HG03571 (cell line): ENCODE data around the gene FABP1.

Experiments used
- ATAC-seq: cut with Tn5 transposase; IDR thresholded peaks from one replicate; pipeline ENCODE4 v1.9.1; 2021; ENCODE audit not compliant: unreplicated experiment

Gene FABP1

GRCh38 chr2:88139203-88139702 is 11.4 kb upstream of the FABP1 start:
- ATAC-seq: no peak

- ATAC-seq: no peak
Measured at GRCh38 chr2:88137833-88138232, 10.0 kb upstream of the FABP1 start.

GRCh38 chr2:88136817-88137216 is 9.0 kb upstream of the FABP1 start:
- no peak for ATAC-seq

GRCh38 chr2:88133875-88134274 is 6.0 kb upstream of the FABP1 start:
- no peak for ATAC-seq

GRCh38 chr2:88131999-88132368 is 4.1 kb upstream of the FABP1 start:
- ATAC-seq: no peak

GRCh38 chr2:88131201-88131998 is 3.5 kb upstream of the FABP1 start:
- ATAC-seq: no peak

- ATAC-seq: no peak
Measured at GRCh38 chr2:88129313-88129959, 1.6 kb upstream of the FABP1 start.

- no peak for ATAC-seq
Measured at GRCh38 chr2:88128654-88129312, 921 bp upstream of the FABP1 start.

- no peak for ATAC-seq
Measured at GRCh38 chr2:88127638-88127887, 299 bp downstream of the FABP1 start.

- no peak for ATAC-seq
Measured at GRCh38 chr2:88126772-88127637, 857 bp downstream of the FABP1 start.

GRCh38 chr2:88125924-88126771 is 1.7 kb downstream of the FABP1 start:
- no peak for ATAC-seq

- ATAC-seq: no peak
Measured at GRCh38 chr2:88125344-88125923, 2.4 kb downstream of the FABP1 start.

GRCh38 chr2:88123975-88124917 is 3.6 kb downstream of the FABP1 start:
- no peak for ATAC-seq

GRCh38 chr2:88123164-88123974 is 4.5 kb downstream of the FABP1 start:
- no peak for ATAC-seq

GRCh38 chr2:88122141-88122884 is 5.5 kb downstream of the FABP1 start:
- no peak for ATAC-seq

GRCh38 chr2:88121678-88122077 is 6.2 kb downstream of the FABP1 start:
- no peak for ATAC-seq

- ATAC-seq: no peak
Measured at GRCh38 chr2:88117973-88118372, 9.9 kb downstream of the FABP1 start.
